ENCODE data around the gene GLIS1.

GRCh38 chr1:53660666-53661065, 78.3 kb downstream of the GLIS1 start:
- no peak for TF ChIP-seq CTCF (IDR thresholded peaks at IDR 0.05; ENCODE audit: low read length)
- no peak for TF ChIP-seq EZH2 (optimal IDR thresholded peaks at IDR 0.05; ENCODE audit: low read depth, low read length)
- no peak for TF ChIP-seq EZH2phosphoT487 (IDR thresholded peaks at IDR 0.05; ENCODE audit: low read length)
